ENCODE data around the gene FRAT2. TPM values are rescaled to one million over a fixed set of nuclear protein-coding genes. Genes with fewer than 3 reads are reported as not detected.
"Not testable (repeated sequence)": the region's sequence is repeated elsewhere in the genome, so short reads cannot be mapped to it uniquely, and the experiment has no call there.

The FRAT2 gene
- total RNA-seq, 1 donor from 2014 or later = 11.8 TPM

GRCh38 chr10:97291357-97292096, 43.0 kb downstream of the FRAT2 start:
- no peak for DNase-seq (ENCODE audit: low spot score)

- DNase-seq (ENCODE audit: low spot score) = not testable (repeated sequence)
Observed at GRCh38 chr10:97290576-97291356, 43.8 kb downstream of the FRAT2 start.

GRCh38 chr10:97290076-97290475, 44.5 kb downstream of the FRAT2 start:
- not testable (repeated sequence) for DNase-seq (ENCODE audit: low spot score)

Other genes with a start within 250 kb of the FRAT2 start
- gene SLIT1, start 148.8 kb downstream of the FRAT2 start, total RNA-seq = 0.34 TPM
- gene ARHGAP19, start 42.1 kb downstream of the FRAT2 start, total RNA-seq = 8.3 TPM
- 2.9 TPM for gene FRAT1, start 15.5 kb downstream of the FRAT2 start, total RNA-seq
- gene RRP12, start 66.6 kb upstream of the FRAT2 start, total RNA-seq = 51.9 TPM
- gene PGAM1, start 91.5 kb upstream of the FRAT2 start, total RNA-seq = 190 TPM
- gene EXOSC1, start 111.3 kb upstream of the FRAT2 start, total RNA-seq = 41.2 TPM
- gene ZDHHC16, start 111.4 kb upstream of the FRAT2 start, total RNA-seq = 34.0 TPM
- gene MMS19, start 163.7 kb upstream of the FRAT2 start, total RNA-seq = 71.5 TPM
- gene UBTD1, start 164.2 kb upstream of the FRAT2 start, total RNA-seq = 6.2 TPM
- gene ANKRD2, start 238.1 kb upstream of the FRAT2 start, total RNA-seq = 1.1 TPM
- gene HOGA1, start 249.7 kb upstream of the FRAT2 start, total RNA-seq = 1.3 TPM